PC-3 (cell line): ENCODE measurements around the gene FAM187B. TPM values are rescaled to one million over a fixed set of nuclear protein-coding genes. Genes with fewer than 3 reads are reported as not detected.

Source experiments
- ATAC-seq: fragments of 200-7000 bp; cut with Tn5 transposase; 2 replicates; pipeline ENCODE4 v1.9.1; 2020; ENCODE audit warnings: mild to moderate bottlenecking, moderate library complexity
- BruUV-seq: library from RNA; stranded (reverse); fragments of 400-500 nt; replicated peaks from 2 replicates; lab custom pipeline; 2021; lab: Mats Ljungman, UMichigan
- CTCF ChIA-PET: fragments of 300-600 bp; sonication (Branson Sonifier 250); formaldehyde crosslinking; loops from one replicate; lab custom pipeline; 2022; ENCODE audit warnings: antibody characterized with exemption; lab: Charles Lee
- POLR2A ChIA-PET: fragments of 300-600 bp; sonication (Branson Sonifier 250); formaldehyde crosslinking; loops from one replicate; lab custom pipeline; 2022; ENCODE audit warnings: antibody characterized with exemption; ENCODE audit not compliant: unreplicated experiment; lab: Charles Lee
- DNase-seq: peaks from one replicate; pipeline ENCODE4 v3.0.0-alpha.2; 2015
- H2AFZ ChIP-seq: fragments of 300-600 bp; sonication (generic); 2 replicates; pipeline ENCODE4 v1.6.0; 2016; ENCODE audit warnings: antibody characterized with exemption, low read length
- H3F3A ChIP-seq: fragments of 300-600 bp; sonication (generic); one replicate; pipeline ENCODE4 v1.6.0; 2017; ENCODE audit warnings: antibody characterized with exemption, low read length, control low read depth, mild to moderate bottlenecking; ENCODE audit not compliant: unreplicated experiment
- H3K27ac ChIP-seq: fragments of 300-600 bp; sonication (generic); 2 replicates; pipeline ENCODE4 v1.5.1; 2016; ENCODE audit warnings: mild to moderate bottlenecking, low read length
- H3K27me3 ChIP-seq: fragments of 300-600 bp; sonication (generic); 2 replicates; pipeline ENCODE4 v1.6.1; 2016; ENCODE audit warnings: low read length, mixed read lengths
- H3K36me3 ChIP-seq: fragments of 300-600 bp; sonication (generic); 2 replicates; pipeline ENCODE4 v1.6.1; 2016; ENCODE audit warnings: low read depth, mixed run types, low read length, mixed read lengths
- H3K4me1 ChIP-seq: fragments of 300-600 bp; sonication (generic); 2 replicates; pipeline ENCODE4 v1.5.1; 2016; ENCODE audit warnings: low read length; ENCODE audit not compliant: insufficient read depth
- H3K4me2 ChIP-seq: fragments of 300-600 bp; sonication (generic); 2 replicates; pipeline ENCODE4 v1.6.0; 2016; ENCODE audit warnings: low read length
- H3K4me3 ChIP-seq: fragments of 300-600 bp; sonication (generic); 2 replicates; pipeline ENCODE4 v1.5.1; 2016; ENCODE audit warnings: mild to moderate bottlenecking, low read length, mixed read lengths
- H3K79me2 ChIP-seq: fragments of 300-600 bp; sonication (generic); 2 replicates; pipeline ENCODE4 v1.6.1; 2017; ENCODE audit warnings: low read length, mixed read lengths
- H3K9ac ChIP-seq: fragments of 300-600 bp; sonication (generic); 2 replicates; pipeline ENCODE4 v1.6.0; 2016; ENCODE audit warnings: mild to moderate bottlenecking, low read length
- H3K9me2 ChIP-seq: fragments of 300-600 bp; sonication (generic); replicated peaks from 2 replicates; pipeline ENCODE4 v1.6.1; 2016; ENCODE audit warnings: mixed run types, low read length, mixed read lengths
- H3K9me3 ChIP-seq: fragments of 300-600 bp; sonication (generic); 2 replicates; pipeline ENCODE4 v1.6.1; 2016; ENCODE audit warnings: low read length, mixed read lengths
- H4K20me1 ChIP-seq: fragments of 300-600 bp; sonication (generic); 2 replicates; pipeline ENCODE4 v1.6.1; 2016; ENCODE audit warnings: low read length, mixed read lengths
- CTCF ChIP-seq: fragments of 300-600 bp; sonication (generic); conservative IDR thresholded peaks from 2 replicates; pipeline ENCODE4 v1.5.1; 2017; ENCODE audit warnings: antibody characterized with exemption, low read depth, mild to moderate bottlenecking, low read length
- EZH2 ChIP-seq: fragments of 300-600 bp; sonication (generic); IDR thresholded peaks from one replicate; pipeline ENCODE4 v1.6.1; 2017; ENCODE audit warnings: antibody characterized with exemption, mild to moderate bottlenecking, low read length; ENCODE audit not compliant: unreplicated experiment
- EZH2phosphoT487 ChIP-seq: fragments of 300-600 bp; sonication (generic); IDR thresholded peaks from 2 replicates; pipeline ENCODE4 v1.6.1; 2018; ENCODE audit warnings: mild to moderate bottlenecking, antibody characterized with exemption, low read length, borderline replicate concordance
- intact Hi-C: fragments of 100-400 bp; cut with micrococcal nuclease; formaldehyde crosslinking; loops from 2 replicates; pipeline ENCODE4 v1.9.0; 2023
- total RNA-seq: library from RNA; depleted of rRNA; stranded (reverse); fragments of >200 nt; gene quantifications from 2 replicates; pipeline ENCODE4 v1.2.3, GENCODE V29; 2014

The FAM187B gene
- total RNA-seq, 1 experiment from 2014 or later: not detected

GRCh38 chr19:35236638-35237400 lies 8.3 kb upstream of the FAM187B start:
- H3K9me3 ChIP-seq: no peaks in the 10 kb centered on the region
- H3K79me2 ChIP-seq: no peaks in the 10 kb centered on the region
- intact Hi-C loops: no loop called here
- peak; percentile 7 for DNase-seq
- H3K4me1 ChIP-seq: no peaks in the 10 kb centered on the region
- H3K9me2 ChIP-seq: no peaks in the 10 kb centered on the region
- no peaks in the 10 kb centered on the region for H3K36me3 ChIP-seq
- H4K20me1 ChIP-seq: no peaks in the 10 kb centered on the region
- no peak overlapping the region for H3K4me2 ChIP-seq
- BruUV-seq: no TSS peak
- ChIA-PET CTCF (no interaction called here), POLR2A (no interaction called here)
- no peak overlapping the region for H2AFZ ChIP-seq
- H3K27me3 ChIP-seq: no peaks in the 10 kb centered on the region
- TF ChIP-seq EZH2 (no peak), CTCF (no peak), EZH2phosphoT487 (no peak)
- no peak for ATAC-seq
- no peak overlapping the region for H3K27ac ChIP-seq
- no peaks in the 10 kb centered on the region for H3F3A ChIP-seq
- no peak overlapping the region for H3K4me3 ChIP-seq
- H3K9ac ChIP-seq: no peak overlapping the region

GRCh38 chr19:35232912-35233311 lies 4.4 kb upstream of the FAM187B start:
- no peaks in the 10 kb centered on the region for H3K79me2 ChIP-seq
- H3K36me3 ChIP-seq: no peaks in the 10 kb centered on the region
- TF ChIP-seq EZH2: no peak
- no peak for TF ChIP-seq EZH2phosphoT487
- TF ChIP-seq CTCF: no peak
- DNase-seq: no peak
- H4K20me1 ChIP-seq: no peaks in the 10 kb centered on the region
- CTCF ChIA-PET: no interaction called here
- BruUV-seq: no TSS peak
- H3K9me2 ChIP-seq: no peaks in the 10 kb centered on the region
- H3K27ac ChIP-seq: no peak overlapping the region
- POLR2A ChIA-PET: no interaction called here
- H3K9me3 ChIP-seq: no peaks in the 10 kb centered on the region
- H3K4me3 ChIP-seq: no peak overlapping the region
- no peaks in the 10 kb centered on the region for H3F3A ChIP-seq
- no peak for ATAC-seq
- H2AFZ ChIP-seq: no peak overlapping the region
- no peak overlapping the region for H3K9ac ChIP-seq
- no peaks in the 10 kb centered on the region for H3K27me3 ChIP-seq
- no peak overlapping the region for H3K4me2 ChIP-seq
- H3K4me1 ChIP-seq: no peaks in the 10 kb centered on the region
- intact Hi-C loops: no loop called here

GRCh38 chr19:35231956-35232645 lies 3.6 kb upstream of the FAM187B start:
- Histone ChIP-seq H3K9ac (no peak overlapping the region), H3K27ac (no peak overlapping the region), H3K4me2 (no peak overlapping the region), H3K36me3 (no peaks in the 10 kb centered on the region), H3K9me2 (no peaks in the 10 kb centered on the region), H4K20me1 (no peaks in the 10 kb centered on the region), H3K79me2 (no peaks in the 10 kb centered on the region), H3F3A (no peaks in the 10 kb centered on the region), H3K9me3 (no peaks in the 10 kb centered on the region), H2AFZ (no peak overlapping the region), H3K4me1 (no peaks in the 10 kb centered on the region), H3K27me3 (no peaks in the 10 kb centered on the region), H3K4me3 (no peak overlapping the region)
- CTCF ChIA-PET: no interaction called here
- DNase-seq (no peak), ATAC-seq (no peak)
- no peak for TF ChIP-seq CTCF
- BruUV-seq: no TSS peak
- intact Hi-C loops: no loop called here
- POLR2A ChIA-PET: no interaction called here
